Measurements from ENCODE around the gene ATR. TPM values are rescaled to one million over a fixed set of nuclear protein-coding genes. Genes with fewer than 3 reads are reported as not detected.
"Not testable (repeated sequence)": the region's sequence is repeated elsewhere in the genome, so short reads cannot be mapped to it uniquely, and the experiment has no call there.

ATR gene
- total RNA-seq, 1 experiment from 2014 or later, result 33.3 TPM

DNA sequence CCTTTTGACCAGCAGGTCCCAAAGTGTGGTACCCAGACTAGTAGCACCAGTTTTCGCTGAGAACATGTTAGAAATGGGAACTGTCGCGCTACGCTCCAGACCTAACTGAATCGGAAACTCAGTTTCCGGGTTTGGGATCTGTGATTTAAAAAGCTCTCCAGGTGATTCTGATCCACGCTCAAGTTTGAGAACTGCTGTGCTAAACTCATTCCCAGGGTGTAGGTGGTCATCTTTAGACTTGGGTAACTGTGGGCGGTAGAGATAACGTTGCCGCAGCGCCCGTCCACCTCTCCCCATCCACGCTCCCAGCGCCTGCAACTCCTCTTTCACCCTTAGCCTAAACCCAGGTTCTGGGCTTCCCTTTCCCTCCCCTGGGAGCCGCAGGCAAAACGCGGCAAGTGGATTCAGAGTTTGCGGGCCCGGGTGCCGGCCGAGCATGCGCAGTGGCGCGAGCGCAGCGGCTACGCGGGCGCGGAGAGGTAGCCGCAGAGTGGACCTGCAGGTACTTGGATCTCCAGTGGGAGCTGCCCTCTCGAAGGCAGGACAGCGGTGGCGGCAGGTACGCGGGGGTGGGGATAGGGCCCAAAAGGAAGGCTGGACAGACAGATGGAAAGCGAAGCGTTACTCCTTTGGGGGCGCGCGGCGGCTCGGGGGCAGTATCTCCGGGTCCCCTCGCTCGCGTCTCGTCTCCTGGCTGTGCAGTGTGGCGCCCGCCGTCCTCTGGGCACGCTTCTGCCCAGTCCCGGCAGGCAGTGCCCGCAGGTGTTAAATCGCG, 17.6 kb upstream of the ATR start, which contains the start of gene PLS1:
Gene PLS1 (plus strand): TSS at position 443 of the 775 bp plus-strand sequence. CDS start 67,845 bp downstream, outside the sequence.
- H3K4me2 ChIP-seq, result peak within 1 kb of the TSS; percentile 94
- ChIA-PET POLR2A (ENCODE audit: unreplicated experiment) (interaction anchor here (0.7 kb wide), 1 partner anchor 402 kb away, joined by 3 read pairs; no protein-coding TSS in a partner anchor), CTCF (no interaction called here)
- peak within 1 kb of the TSS; percentile 73 for H3K4me3 ChIP-seq
- peaks cover 35% of the 10 kb centered on the region for H3K79me2 ChIP-seq (ENCODE audit: low read depth)
- BruUV-seq (replicated peaks), result TSS peak; percentile 99
- H3K9me3 ChIP-seq (ENCODE audit: insufficient read depth, low read depth), result no peaks in the 10 kb centered on the region
- no peaks in the 10 kb centered on the region for H3K9me2 ChIP-seq (ENCODE audit: insufficient read depth)
- no peaks in the 10 kb centered on the region for H3K27me3 ChIP-seq (ENCODE audit: insufficient read depth, low read depth)
- peaks cover 19% of the 10 kb centered on the region; the same call in 1 of the 2 replicates for H3F3A ChIP-seq (ENCODE audit: insufficient read depth, low read depth)
- peak within 1 kb of the TSS; percentile 86 for H2AFZ ChIP-seq
- peaks cover 30% of the 10 kb centered on the region for H3K4me1 ChIP-seq (replicated peaks; ENCODE audit: insufficient read depth)
- H3K36me3 ChIP-seq (ENCODE audit: low read depth), result 0 out of 2 replicates have a peak, but pooled peaks cover 4% of the 10 kb centered on the region
- no peaks in the 10 kb centered on the region for H4K20me1 ChIP-seq (ENCODE audit: insufficient read depth)
- TF ChIP-seq EZH2 (IDR thresholded peaks at IDR 0.05; ENCODE audit: low read depth), result no peak
- TF ChIP-seq, protein P1, sequence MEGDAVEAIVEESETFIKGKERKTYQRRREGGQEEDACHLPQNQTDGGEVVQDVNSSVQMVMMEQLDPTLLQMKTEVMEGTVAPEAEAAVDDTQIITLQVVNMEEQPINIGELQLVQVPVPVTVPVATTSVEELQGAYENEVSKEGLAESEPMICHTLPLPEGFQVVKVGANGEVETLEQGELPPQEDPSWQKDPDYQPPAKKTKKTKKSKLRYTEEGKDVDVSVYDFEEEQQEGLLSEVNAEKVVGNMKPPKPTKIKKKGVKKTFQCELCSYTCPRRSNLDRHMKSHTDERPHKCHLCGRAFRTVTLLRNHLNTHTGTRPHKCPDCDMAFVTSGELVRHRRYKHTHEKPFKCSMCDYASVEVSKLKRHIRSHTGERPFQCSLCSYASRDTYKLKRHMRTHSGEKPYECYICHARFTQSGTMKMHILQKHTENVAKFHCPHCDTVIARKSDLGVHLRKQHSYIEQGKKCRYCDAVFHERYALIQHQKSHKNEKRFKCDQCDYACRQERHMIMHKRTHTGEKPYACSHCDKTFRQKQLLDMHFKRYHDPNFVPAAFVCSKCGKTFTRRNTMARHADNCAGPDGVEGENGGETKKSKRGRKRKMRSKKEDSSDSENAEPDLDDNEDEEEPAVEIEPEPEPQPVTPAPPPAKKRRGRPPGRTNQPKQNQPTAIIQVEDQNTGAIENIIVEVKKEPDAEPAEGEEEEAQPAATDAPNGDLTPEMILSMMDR (conservative IDR thresholded peaks at IDR 0.05), result no peak
- intact Hi-C loops (cut with micrococcal nuclease; ENCODE audit: unreplicated experiment), result loop anchor here (1.0 to 5.0 kb wide), 5 partner anchors 17 to 405 kb away; partner anchors contain the start of genes ATR, TRPC1 and U2SURP
- DNase-seq, result peak; percentile 80 to 99
- H3K27ac ChIP-seq, result peak within 1 kb of the TSS; percentile 91

DNA sequence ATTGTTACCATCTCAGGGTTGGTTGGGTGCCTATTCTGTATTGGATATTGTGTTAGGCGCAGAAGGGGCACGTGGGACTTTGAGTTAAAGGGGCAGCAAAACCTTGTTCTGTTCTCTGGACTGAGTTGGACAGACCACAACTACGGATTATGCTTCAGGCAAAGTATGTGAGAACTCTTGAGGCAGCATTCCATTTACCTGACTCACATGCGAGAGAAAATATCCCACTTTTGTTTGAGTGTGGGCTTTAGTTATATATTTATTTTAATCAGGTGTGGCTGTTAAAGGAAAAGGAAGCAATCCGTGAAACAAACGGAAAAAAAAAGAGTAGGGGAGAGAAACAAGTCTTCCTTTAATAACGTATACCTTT, 17.0 kb upstream of the ATR start:
- H3K36me3 ChIP-seq (ENCODE audit: low read depth), result 0 out of 2 replicates have a peak, but pooled peaks cover 4% of the 10 kb centered on the region
- no peaks in the 10 kb centered on the region for H3K9me2 ChIP-seq (ENCODE audit: insufficient read depth)
- no peaks in the 10 kb centered on the region for H4K20me1 ChIP-seq (ENCODE audit: insufficient read depth)
- POLR2A ChIA-PET (ENCODE audit: unreplicated experiment), result no interaction called here
- H3K9me3 ChIP-seq (ENCODE audit: insufficient read depth, low read depth), result no peaks in the 10 kb centered on the region
- peaks cover 30% of the 10 kb centered on the region for H3K4me1 ChIP-seq (replicated peaks; ENCODE audit: insufficient read depth)
- peak overlapping the region; percentile 73 for H3K4me3 ChIP-seq
- TF ChIP-seq, protein P1 (conservative IDR thresholded peaks at IDR 0.05), result no peak
- TF ChIP-seq EZH2 (IDR thresholded peaks at IDR 0.05; ENCODE audit: low read depth), result no peak
- peaks cover 35% of the 10 kb centered on the region for H3K79me2 ChIP-seq (ENCODE audit: low read depth)
- peak overlapping the region; percentile 94 for H3K4me2 ChIP-seq
- H3K27me3 ChIP-seq (ENCODE audit: insufficient read depth, low read depth), result no peaks in the 10 kb centered on the region
- intact Hi-C loops (cut with micrococcal nuclease; ENCODE audit: unreplicated experiment), result loop anchor here (2.0 to 5.0 kb wide), 2 partner anchors 87 to 405 kb away; partner anchors contain the start of gene U2SURP
- peak overlapping the region; percentile 86 for H2AFZ ChIP-seq
- no TSS peak for BruUV-seq (replicated peaks)
- CTCF ChIA-PET, result no interaction called here
- H3K27ac ChIP-seq, result peak overlapping the region; percentile 91
- peak; percentile 65 to 91 for DNase-seq
- peaks cover 19% of the 10 kb centered on the region; the same call in 1 of the 2 replicates for H3F3A ChIP-seq (ENCODE audit: insufficient read depth, low read depth)

DNA sequence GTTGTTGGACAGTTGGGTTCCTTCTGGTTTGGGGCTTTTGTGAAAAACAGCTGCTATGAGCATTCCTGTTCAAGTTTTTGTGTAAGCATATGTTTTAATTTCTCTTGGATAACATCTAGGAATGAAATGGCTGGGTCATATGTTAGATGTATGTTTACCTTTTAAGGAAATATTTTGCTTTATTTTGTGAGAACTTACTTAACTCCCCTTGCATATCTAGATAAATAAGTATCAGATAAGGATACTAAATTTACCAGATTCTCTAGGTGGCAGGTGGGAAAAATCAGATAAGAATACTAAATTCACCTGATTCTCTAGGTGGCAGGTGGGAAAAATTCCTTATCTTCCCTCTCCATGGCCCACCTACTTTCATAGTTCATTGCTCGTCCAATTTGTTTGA, 16.6 kb upstream of the ATR start:
- peaks cover 19% of the 10 kb centered on the region; the same call in 1 of the 2 replicates for H3F3A ChIP-seq (ENCODE audit: insufficient read depth, low read depth)
- H3K4me3 ChIP-seq, result peak overlapping the region; percentile 73
- no peaks in the 10 kb centered on the region for H4K20me1 ChIP-seq (ENCODE audit: insufficient read depth)
- H2AFZ ChIP-seq, result peak overlapping the region; percentile 86
- ChIA-PET POLR2A (ENCODE audit: unreplicated experiment) (no interaction called here), CTCF (no interaction called here)
- no peaks in the 10 kb centered on the region for H3K9me2 ChIP-seq (ENCODE audit: insufficient read depth)
- peaks cover 31% of the 10 kb centered on the region for H3K79me2 ChIP-seq (ENCODE audit: low read depth)
- intact Hi-C loops (cut with micrococcal nuclease; ENCODE audit: unreplicated experiment), result loop anchor here (2.0 to 5.0 kb wide), 2 partner anchors 87 to 406 kb away; partner anchors contain the start of gene U2SURP
- TF ChIP-seq, protein P1 (conservative IDR thresholded peaks at IDR 0.05), result no peak
- no peak for TF ChIP-seq EZH2 (IDR thresholded peaks at IDR 0.05; ENCODE audit: low read depth)
- peak overlapping the region; percentile 94 for H3K4me2 ChIP-seq
- peak in 1 of 2 experiments; percentile 61 for DNase-seq
- no peaks in the 10 kb centered on the region for H3K9me3 ChIP-seq (ENCODE audit: insufficient read depth, low read depth)
- H3K27me3 ChIP-seq (ENCODE audit: insufficient read depth, low read depth), result no peaks in the 10 kb centered on the region
- peak overlapping the region; percentile 91 for H3K27ac ChIP-seq
- no TSS peak for BruUV-seq (replicated peaks)
- H3K36me3 ChIP-seq (ENCODE audit: low read depth), result 0 out of 2 replicates have a peak, but pooled peaks cover 4% of the 10 kb centered on the region
- H3K4me1 ChIP-seq (replicated peaks; ENCODE audit: insufficient read depth), result peaks cover 30% of the 10 kb centered on the region

DNA sequence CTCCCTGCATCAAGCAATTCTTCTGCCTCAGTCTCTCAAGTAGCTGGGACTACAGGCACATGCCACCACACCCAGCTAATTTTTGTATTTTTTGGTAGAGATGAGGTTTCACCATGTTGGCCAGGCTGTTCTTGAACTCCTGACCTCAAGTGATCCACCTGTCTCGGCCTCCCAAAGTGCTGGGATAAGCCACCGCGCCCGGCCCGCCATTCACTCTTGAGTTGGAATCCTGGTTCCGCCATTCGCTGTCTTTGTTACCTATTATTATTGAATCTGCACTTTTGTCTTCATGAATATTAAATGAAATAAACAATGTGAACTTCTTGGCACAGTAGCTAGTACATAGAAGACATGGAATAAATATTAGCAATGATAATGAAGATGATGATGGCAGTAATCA, 13.7 kb upstream of the ATR start:
- H3K4me1 ChIP-seq (replicated peaks; ENCODE audit: insufficient read depth), result peaks cover 18% of the 10 kb centered on the region
- BruUV-seq (replicated peaks); intact Hi-C loops (cut with micrococcal nuclease; ENCODE audit: unreplicated experiment); H3K27ac ChIP-seq; H3K27me3 ChIP-seq (ENCODE audit: insufficient read depth, low read depth); H2AFZ ChIP-seq; H3K9me2 ChIP-seq (ENCODE audit: insufficient read depth); H4K20me1 ChIP-seq (ENCODE audit: insufficient read depth); DNase-seq; POLR2A ChIA-PET (ENCODE audit: unreplicated experiment); H3K4me2 ChIP-seq; H3K36me3 ChIP-seq (ENCODE audit: low read depth); H3K4me3 ChIP-seq; H3K9me3 ChIP-seq (ENCODE audit: insufficient read depth, low read depth); H3K79me2 ChIP-seq (ENCODE audit: low read depth): not testable (repeated sequence)
- peaks cover 25% of the 10 kb centered on the region; the same call in 1 of the 2 replicates for H3F3A ChIP-seq (ENCODE audit: insufficient read depth, low read depth)
- CTCF ChIA-PET, result interaction anchor here (0.7 kb wide), 1 partner anchor 425 kb away, joined by 3 read pairs; no protein-coding TSS in a partner anchor

Data from PC-9 (cell line).